Measurements from ENCODE around the gene GALNT7. TPM values are rescaled to one million over a fixed set of nuclear protein-coding genes. Genes with fewer than 3 reads are reported as not detected.

GALNT7 gene
- total RNA-seq, 1 experiment from 2014 or later = 51.6 TPM

DNA sequence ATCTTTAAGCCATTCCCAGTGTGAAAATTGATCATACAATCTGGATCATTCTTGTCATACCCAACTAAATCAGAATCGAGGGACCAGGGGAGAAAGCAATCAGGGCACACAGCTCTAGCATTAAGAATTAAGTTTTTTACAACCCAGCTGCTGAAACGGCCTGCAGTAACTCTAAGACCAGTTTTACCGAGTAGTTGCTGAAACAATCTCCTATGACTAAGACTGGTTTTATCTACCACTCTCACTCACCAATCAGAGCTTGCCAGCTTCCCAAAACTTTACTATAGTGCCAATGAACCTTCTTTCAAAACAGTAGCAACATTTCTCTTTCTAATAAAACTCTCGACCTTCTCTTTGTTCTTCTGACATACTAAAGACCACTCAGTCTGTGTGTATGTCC lies 199.3 kb downstream of the GALNT7 start:
- intact Hi-C loops (cut with micrococcal nuclease; ENCODE audit: unreplicated experiment) = loop anchor here (2.0 kb wide), 1 partner anchor 33 kb away; the partner anchor contains the start of gene HMGB2
- BruUV-seq (replicated peaks) = no TSS peak

GRCh38 chr4:173370130-173370476 lies 201.5 kb downstream of the GALNT7 start:
- peaks cover 32% of the 10 kb centered on the region for H3K36me3 Mint-ChIP-seq (ENCODE audit: insufficient read depth, unreplicated experiment)
- H3K4me1 Mint-ChIP-seq (ENCODE audit: low read depth, unreplicated experiment) = peaks cover 9% of the 10 kb centered on the region
- H3K9me3 Mint-ChIP-seq (ENCODE audit: low read depth, unreplicated experiment) = no peaks in the 10 kb centered on the region
- no TSS peak for BruUV-seq (replicated peaks)
- H3K27ac Mint-ChIP-seq (ENCODE audit: unreplicated experiment) = peak overlapping the region; percentile 26
- peak overlapping the region; percentile 87 for H3K4me3 Mint-ChIP-seq (ENCODE audit: low read depth, unreplicated experiment)
- CTCF ChIA-PET = interaction anchor here (0.6 to 1.2 kb wide), 9 partner anchors 25 to 1471 kb away, joined by 3 to 12 read pairs (median 3); partner anchors contain the start of gene HMGB2
- DNase-seq = no peak
- no peak for TF ChIP-seq CTCF (IDR thresholded peaks at IDR 0.05; ENCODE audit: unreplicated experiment)
- H3K27me3 Mint-ChIP-seq (ENCODE audit: unreplicated experiment) = no peaks in the 10 kb centered on the region
- intact Hi-C loops (cut with micrococcal nuclease; ENCODE audit: unreplicated experiment) = loop anchor here (5.0 kb wide), 1 partner anchor 42 kb away; no protein-coding TSS in a partner anchor

More for the DNA sequence above, 199.3 kb downstream of the GALNT7 start:
- TF ChIP-seq CTCF (IDR thresholded peaks at IDR 0.05; ENCODE audit: unreplicated experiment) = no peak
- H3K27me3 Mint-ChIP-seq (ENCODE audit: unreplicated experiment) = no peaks in the 10 kb centered on the region
- H3K4me1 Mint-ChIP-seq (ENCODE audit: low read depth, unreplicated experiment) = peaks cover 3% of the 10 kb centered on the region
- CTCF ChIA-PET = interaction anchor here (0.6 kb wide), 1 partner anchor 316 kb away, joined by 4 read pairs; no protein-coding TSS in a partner anchor
- no peak overlapping the region for H3K4me3 Mint-ChIP-seq (ENCODE audit: low read depth, unreplicated experiment)
- peaks cover 32% of the 10 kb centered on the region for H3K36me3 Mint-ChIP-seq (ENCODE audit: insufficient read depth, unreplicated experiment)
- H3K27ac Mint-ChIP-seq (ENCODE audit: unreplicated experiment) = no peak overlapping the region
- DNase-seq = no peak
- no peaks in the 10 kb centered on the region for H3K9me3 Mint-ChIP-seq (ENCODE audit: low read depth, unreplicated experiment)

DNA sequence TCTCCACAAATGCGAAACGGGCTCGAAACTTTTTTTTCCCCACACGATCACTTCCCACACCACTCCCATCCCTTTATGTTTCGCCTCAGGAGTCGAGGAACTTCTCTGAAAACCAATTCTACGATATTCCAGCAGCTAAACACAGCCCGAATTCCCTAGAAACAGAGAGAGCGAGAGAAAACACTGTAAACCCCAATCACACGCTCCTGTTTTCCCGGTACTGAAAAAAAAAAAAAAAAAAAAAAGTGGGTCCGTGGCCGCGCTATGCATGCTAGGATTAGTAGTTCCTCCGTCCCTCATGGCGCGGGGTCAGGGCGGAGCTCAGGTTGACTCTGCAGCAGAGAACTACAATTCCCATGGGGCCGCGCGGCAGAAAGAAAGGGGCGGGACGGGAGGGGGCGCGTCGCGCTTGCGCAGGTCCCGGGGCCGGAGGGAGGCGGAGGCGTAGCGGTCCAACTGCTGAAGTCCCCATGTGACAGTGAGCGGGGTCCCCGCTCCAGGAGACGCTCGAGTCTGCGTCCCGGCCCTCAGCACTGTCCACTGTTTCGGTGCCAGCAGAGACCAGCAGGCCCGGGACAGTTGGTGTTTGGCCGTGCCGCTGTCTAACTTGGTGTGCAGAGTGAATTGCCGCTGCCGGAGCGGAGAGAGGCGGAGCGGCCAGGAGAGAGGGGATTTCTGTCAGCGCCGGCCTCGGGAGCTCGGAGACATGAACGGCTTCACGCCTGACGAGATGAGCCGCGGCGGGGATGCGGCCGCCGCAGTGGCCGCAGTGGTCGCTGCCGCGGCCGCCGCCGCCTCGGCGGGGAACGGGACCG lies 202.1 kb downstream of the GALNT7 start, which contains the start of gene SAP30:
Gene SAP30 (plus strand): TSS at position 478 of the 815 bp plus-strand sequence. CDS start 229 bp downstream, at position 707.
- Mint-ChIP-seq H3K36me3 (ENCODE audit: insufficient read depth, unreplicated experiment) (peaks cover 32% of the 10 kb centered on the region), H3K27me3 (ENCODE audit: unreplicated experiment) (no peaks in the 10 kb centered on the region), H3K4me3 (ENCODE audit: low read depth, unreplicated experiment) (peak within 1 kb of the TSS; percentile 87), H3K27ac (ENCODE audit: unreplicated experiment) (peak within 1 kb of the TSS; percentile 26), H3K9me3 (ENCODE audit: low read depth, unreplicated experiment) (no peaks in the 10 kb centered on the region), H3K4me1 (ENCODE audit: low read depth, unreplicated experiment) (peaks cover 9% of the 10 kb centered on the region)
- CTCF ChIA-PET = interaction anchor here (0.6 to 1.2 kb wide), 7 partner anchors 36 to 1471 kb away, joined by 3 to 12 read pairs (median 5); partner anchors contain the start of gene HMGB2
- intact Hi-C loops (cut with micrococcal nuclease; ENCODE audit: unreplicated experiment) = loop anchor here (5.0 kb wide), 1 partner anchor 42 kb away; no protein-coding TSS in a partner anchor
- no peak for TF ChIP-seq CTCF (IDR thresholded peaks at IDR 0.05; ENCODE audit: unreplicated experiment)
- no TSS peak for BruUV-seq (replicated peaks)
- peak; percentile 91 for DNase-seq

GRCh38 chr4:173371292-173372192 lies 202.9 kb downstream of the GALNT7 start:
- CTCF ChIA-PET = interaction anchor here (0.6 to 1.2 kb wide), 5 partner anchors 37 to 839 kb away, joined by 3 to 12 read pairs (median 5); partner anchors contain the start of gene HMGB2
- DNase-seq = peak; percentile 50

More at GRCh38 chr4:173371292-173372192, 202.9 kb downstream of the GALNT7 start:
- intact Hi-C loops (cut with micrococcal nuclease; ENCODE audit: unreplicated experiment) = loop anchor here (5.0 kb wide), 1 partner anchor 41 kb away; no protein-coding TSS in a partner anchor
- no peaks in the 10 kb centered on the region for H3K27me3 Mint-ChIP-seq (ENCODE audit: unreplicated experiment)
- peaks cover 9% of the 10 kb centered on the region for H3K4me1 Mint-ChIP-seq (ENCODE audit: low read depth, unreplicated experiment)
- H3K36me3 Mint-ChIP-seq (ENCODE audit: insufficient read depth, unreplicated experiment) = peaks cover 32% of the 10 kb centered on the region
- peak overlapping the region; percentile 26 for H3K27ac Mint-ChIP-seq (ENCODE audit: unreplicated experiment)
- BruUV-seq (replicated peaks) = no TSS peak
- no peak for TF ChIP-seq CTCF (IDR thresholded peaks at IDR 0.05; ENCODE audit: unreplicated experiment)
- H3K9me3 Mint-ChIP-seq (ENCODE audit: low read depth, unreplicated experiment) = no peaks in the 10 kb centered on the region
- peak overlapping the region; percentile 87 for H3K4me3 Mint-ChIP-seq (ENCODE audit: low read depth, unreplicated experiment)

All from Calu3 (cell line).